Right renal pelvis (tissue), 4 donors: ENCODE data around the gene NTMT1. TPM values are rescaled to one million over a fixed set of nuclear protein-coding genes. Genes with fewer than 3 reads are reported as not detected.

ENCODE experiments used
- DNase-seq, 4 donors: peaks; one replicate each; pipeline ENCODE4 v3.0.0-alpha.2; 2013; ENCODE audit warnings: low read depth in 4 of 4, low spot score in 3 of 4, missing footprints in 1 of 4
- polyA plus RNA-seq, 4 donors: library from polyadenylated mRNA; unstranded; fragments of 120-200 nt; gene quantifications; one replicate each; pipeline ENCODE4 v1.2.1, GENCODE V29; 2013; ENCODE audit not compliant: insufficient read length in 4 of 4

The NTMT1 gene
- polyA plus RNA-seq, 4 donors = 33.1 to 38.4 (median 33.9) TPM

DNA sequence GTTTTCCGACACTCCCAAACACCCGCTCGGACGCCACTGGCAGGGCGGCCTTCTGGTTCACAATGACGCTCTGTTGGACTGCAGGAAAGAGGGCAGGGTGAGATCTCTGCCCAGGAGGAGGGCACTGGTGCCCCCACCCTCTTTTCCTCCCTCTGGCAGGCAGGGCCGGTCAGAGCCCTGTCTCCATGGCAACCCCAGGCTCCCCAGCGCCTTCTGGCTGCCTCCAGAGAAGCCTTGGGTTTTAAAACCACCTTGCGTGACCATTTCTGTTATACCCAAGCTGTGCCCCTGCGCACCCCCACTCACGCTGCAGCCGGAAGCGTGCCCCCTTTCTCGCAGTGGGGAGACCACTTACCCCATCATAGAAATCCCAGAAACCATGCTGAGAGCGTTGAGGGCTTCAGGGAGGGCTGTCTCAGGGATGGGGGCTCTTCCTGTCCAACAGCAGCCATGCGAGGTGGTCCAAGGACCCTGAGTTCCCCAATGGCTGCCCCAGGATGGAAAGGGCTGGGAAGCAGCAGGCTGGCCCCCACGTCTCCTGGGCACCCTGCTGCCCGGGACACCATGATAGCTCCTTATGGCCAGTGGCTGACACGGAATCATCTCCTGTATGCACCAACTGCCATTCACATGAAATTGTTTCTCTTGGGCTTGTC is 12.3 kb upstream of the NTMT1 start:
- no peak for DNase-seq

DNA sequence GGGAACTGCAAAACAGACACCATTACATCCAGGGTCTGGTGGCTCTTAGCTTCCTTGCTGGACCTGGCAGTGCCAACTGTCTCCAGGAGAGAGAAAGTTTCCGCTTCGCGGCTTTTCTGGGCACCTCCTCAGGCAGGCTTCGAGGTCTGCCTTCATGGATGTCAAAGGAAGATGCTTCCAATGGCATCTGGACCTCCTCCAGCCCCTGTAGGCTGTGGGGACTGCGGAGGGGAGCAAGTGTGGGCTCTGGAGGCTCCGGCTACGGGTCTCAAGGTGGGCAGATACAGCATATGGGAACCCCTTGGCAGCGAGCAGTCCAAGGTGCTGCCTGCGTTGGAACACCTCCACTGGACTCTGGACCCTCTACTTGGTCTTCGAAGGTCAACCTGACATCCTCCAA is 11.0 kb upstream of the NTMT1 start:
- no peak for DNase-seq

DNA sequence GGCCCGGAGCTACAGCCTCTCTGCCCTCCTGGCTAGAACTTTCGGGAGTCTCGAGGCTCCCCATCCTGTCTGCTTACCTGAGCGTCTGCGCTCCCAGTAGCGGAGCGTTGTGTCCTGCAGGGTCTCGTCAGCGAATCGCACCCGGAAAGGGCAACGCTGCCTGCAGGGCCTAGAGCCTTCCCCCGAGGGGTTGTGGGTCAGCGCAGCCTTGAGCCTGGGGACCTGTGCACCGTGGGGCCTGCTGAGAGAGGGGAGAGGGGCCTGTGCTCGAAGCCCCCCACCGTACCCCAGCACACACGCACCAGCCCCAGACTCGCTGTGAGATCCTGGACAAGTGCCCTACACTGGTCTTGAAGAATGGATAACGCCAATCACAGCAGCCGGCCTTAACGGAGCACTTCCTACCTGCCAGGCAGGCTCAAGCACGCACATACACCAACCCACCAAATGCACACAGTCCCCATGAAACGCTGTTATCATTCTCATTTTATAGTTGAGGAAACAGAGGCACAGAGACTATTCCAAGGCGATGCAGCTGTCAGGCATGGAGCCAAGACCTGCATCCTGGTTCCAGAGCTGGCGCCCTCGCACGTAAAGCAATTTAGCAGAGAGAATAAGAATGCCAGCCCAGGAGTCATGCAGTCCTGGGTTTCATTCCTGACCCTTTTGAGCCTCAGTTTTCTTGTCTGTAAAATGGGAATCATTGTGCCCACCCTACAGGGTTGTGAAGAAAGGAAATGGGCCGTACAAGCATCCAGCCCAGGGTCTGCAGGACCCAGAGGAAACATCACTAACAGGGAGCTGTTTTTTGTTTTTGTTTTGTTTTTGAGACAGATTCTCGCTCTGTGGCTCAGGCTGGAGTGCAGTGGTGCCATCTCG is 10.3 kb upstream of the NTMT1 start:
- no peak for DNase-seq

DNA sequence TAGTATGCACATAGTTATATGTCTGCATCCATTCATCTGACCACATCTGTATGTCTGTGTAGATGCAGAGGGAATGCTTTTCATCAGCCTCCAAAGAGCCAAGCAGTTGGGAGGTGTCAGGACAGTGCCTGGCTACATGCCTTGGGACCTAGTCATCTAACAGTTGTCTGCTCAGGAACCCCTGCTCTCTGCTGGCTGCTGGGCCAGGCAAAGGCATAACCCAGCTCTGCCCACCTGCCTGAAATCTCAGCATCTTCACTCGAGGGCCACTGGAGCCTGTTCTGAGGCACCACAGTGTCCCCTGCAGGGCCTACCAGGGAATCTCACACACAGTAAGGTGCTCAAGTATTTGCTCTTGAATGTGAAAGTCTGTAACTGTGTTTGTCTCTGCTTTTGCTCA is 8.8 kb upstream of the NTMT1 start:
- DNase-seq = no peak

DNA sequence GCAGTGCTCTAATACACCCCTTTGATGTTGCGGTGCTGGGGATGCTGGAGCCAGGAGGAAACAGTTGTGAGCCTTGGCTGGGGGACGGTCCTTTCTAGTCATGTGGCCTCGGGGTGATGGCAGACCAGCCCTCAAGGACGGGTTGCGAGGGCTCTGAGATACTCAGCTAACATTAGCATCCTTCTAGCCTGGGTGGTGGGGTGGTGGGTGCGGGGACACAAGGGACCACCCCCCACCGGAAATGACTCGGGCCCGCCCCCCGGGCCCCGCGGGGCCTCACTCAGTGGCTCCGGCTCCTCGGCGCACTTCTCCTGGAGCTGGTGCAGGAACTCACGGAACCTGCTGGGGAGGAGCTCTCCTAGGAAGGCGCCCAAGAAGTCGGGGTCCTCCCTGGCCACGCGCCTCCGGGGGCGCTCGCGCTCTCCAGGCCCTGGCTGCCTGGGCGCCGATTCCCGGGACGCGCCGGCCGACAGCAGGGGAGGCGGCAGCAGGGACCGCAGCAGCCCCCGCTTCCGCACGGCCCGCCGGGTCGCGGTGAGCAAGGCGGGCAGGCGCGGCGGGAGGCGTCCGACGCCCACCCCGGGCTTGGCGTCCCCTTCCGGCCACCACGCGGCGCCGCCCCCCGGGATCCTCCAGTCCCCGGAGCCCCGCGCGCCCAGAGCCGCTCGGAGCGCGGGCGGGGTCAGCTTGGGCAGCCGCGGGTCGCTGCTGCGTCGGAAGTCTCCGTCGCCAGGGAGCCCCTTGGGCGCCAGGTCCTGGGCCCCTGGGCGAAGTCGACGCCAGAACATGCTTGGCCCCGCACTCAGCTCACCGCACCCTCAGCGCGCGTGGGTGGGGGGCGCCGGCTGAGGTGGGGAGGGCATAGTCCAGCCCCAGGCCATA is 5.9 kb upstream of the NTMT1 start:
- no peak for DNase-seq

DNA sequence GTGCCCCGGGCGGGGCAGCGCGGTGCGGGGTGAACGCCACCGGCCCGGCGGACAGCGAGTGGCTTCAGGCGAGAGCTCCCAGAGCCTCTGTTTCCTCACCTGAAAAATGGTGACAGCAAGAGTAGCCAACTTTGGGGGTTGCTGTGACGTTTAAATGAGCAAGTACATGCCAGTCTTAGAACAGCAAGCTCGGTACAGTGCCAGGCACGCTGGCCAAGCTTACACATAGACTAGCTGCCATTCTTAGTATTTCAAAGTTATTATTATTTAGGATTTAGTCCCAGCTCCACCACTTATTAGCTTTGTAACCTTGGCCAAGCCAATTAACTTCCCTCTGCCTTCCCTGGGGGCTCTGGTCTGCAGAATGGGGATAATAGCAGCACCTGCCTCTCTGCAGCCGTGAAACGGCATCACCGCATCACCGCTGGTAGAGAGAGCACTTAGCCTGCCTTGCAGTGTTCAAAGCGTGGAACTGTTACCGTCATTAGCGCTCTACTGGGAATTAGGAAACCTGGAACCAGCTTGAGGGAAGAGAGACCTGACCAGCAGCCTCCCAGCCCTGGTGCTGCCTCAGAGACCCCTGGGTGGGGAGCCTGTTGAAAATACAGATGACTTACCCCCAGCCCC is 5.2 kb upstream of the NTMT1 start, which contains the start of gene C9orf50:
Gene C9orf50, minus strand, starts transcription at position 433 of the 627 bp plus-strand sequence. CDS start 527 bp downstream, outside the sequence.
- DNase-seq = no peak

DNA sequence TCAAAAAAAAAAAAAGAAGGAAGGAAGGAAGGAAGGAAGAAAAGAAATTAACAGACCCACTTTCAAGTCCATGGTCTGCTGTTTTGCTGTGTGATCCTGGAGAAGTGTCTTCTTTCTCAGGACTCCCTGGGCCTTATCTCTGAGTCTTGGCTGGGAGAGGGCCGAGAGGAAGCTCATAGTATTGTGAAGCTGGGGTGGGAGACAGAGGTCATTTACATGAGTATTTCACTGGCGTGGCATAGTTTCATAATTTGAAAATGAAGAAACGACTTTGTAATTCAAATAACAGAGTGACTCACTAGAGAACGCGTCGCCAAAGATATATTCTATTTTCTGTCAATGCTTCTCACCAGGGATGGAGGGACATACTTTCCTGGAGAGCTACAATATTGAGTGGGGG is 2.6 kb upstream of the NTMT1 start:
- no peak for DNase-seq

DNA sequence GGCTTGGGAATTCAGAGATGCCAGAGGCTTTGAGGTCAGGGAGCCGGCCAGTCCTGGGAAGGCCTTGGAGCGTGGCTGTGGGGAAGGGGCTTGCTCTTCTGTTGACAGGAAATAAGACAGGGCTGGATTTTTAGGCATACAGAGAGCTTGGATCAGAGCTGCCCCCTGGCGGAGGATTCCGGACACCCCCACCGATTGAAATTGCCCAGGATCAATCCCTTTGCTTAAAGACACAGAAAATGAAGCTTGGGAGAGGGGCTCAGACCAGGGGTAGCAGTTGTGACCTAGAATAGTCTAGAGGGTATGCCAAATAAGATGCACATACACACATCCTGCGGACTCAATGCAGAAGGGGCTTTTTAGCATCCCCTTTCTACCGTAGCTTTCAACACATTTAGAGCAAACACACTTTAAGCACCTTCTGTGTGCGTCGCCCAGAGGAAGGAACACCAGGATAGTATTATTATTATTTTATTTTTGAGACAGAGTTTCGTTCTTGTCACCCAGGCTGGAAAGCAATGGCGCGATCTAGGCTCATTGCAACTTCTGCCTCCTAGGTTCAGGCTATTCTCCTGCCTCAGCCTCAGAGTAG is 1.7 kb upstream of the NTMT1 start:
- DNase-seq = no peak

DNA sequence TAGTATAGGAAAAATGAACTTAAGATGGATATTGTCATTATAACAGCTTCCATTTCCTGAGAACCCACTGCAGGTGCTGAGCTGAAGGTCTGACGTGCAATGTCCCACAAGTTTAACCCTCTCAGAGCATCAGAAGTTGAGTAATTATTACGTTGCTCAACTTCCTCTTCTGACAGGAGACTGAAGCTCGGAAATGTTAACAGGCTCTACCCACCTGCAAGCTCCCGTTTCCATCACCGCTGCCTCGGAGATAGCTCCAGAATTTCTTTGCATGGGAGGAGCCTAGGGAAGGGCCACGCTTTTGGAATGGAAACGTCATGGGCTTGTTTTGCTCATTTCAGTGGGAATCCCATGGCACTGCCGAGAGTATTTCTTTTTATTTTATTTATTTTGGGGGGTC is 1.0 kb upstream of the NTMT1 start:
- DNase-seq = no peak

DNA sequence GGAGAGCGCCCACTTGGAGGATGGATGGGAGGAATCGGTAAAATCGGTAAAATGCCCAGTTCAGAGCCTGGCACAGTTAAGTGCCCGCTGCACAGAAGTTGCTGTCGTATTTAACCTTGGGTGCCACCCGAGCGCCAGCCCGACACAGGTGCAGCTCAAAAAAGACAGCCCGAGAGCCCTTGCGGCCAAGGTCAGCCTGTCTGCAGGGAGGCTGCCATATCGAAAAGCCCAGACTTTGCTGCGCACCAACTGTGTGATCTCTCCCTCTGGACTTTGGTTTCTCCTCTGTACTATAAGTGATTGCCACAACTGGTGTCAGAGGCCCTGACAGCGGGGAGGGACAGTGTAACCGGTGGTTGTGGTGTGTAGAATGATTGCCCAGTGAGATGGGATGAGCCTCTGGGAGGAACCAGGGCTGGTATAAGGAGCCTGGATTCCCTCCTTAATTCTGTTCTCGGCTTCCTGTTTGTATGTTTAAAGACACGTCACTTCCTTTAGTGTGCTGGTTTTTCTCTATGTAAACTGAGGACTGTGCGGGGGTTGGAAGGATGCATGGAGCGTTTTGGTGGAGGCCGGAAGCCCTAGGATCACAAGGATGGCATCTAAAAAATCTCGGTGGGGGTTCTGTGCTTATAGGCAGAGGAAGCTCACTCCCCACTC is 792 bp downstream of the NTMT1 start:
- no peak for DNase-seq

DNA sequence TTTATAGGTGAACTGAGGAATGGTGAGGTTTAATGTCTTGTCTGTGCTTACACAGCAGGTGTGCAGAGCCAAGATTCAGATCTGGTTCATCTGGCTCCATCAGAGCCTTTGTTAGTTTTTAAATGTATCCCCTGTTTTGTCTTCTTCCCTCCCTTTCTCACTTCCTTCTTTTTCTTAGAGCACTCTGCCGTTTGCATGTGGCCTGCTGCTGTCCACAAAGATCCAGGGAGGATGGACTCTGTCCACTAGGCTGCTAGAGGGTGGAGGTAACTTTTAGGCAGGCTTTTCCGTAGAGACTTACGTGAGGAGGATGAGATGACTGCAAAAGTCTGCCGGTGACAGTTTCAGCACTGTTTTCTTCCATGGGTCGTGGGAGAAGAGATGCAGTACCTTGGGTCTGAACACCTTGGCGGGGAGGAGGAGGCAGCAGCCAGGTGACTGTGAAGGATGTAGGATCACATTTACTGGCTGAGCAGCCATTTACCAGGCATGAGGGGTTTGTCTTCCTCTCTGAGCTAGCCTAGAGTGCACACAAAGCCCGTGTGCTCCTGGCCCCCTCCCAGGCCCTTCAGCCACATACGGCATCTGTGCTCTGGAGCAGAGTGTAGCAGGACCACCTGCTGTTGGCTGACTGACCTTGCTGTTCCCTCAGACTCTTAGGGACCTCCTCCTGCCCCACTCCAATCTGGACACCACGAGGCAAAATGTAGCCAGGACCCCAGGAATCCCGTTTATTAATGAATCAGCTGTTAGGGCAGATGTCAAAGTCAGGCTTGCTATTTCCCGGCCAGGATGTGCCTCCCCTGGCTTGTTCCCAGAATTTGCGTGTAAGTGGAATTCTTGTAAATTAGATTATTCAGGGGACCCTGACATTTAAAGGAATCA is 1.8 kb downstream of the NTMT1 start:
- no peak for DNase-seq

DNA sequence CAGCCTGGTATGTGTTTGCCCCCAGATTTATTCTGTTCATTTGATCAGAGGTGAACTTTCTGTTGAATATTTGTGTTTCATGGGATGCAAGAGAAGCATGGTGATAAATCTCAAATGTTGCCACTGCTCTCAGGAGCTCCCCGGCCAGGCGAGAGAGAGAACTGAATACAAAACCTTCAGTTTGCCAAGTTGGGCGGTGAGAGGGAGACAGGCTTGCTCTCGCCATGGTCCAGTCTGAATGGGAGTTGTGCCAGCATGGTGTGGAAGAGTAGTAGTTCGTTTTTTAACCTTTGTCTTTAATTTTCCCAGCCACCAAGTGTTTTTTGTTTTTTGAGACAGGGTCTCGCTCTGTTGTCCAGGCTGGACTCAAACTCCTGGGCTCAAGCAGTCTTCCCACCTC is 2.7 kb downstream of the NTMT1 start:
- DNase-seq = no peak

DNA sequence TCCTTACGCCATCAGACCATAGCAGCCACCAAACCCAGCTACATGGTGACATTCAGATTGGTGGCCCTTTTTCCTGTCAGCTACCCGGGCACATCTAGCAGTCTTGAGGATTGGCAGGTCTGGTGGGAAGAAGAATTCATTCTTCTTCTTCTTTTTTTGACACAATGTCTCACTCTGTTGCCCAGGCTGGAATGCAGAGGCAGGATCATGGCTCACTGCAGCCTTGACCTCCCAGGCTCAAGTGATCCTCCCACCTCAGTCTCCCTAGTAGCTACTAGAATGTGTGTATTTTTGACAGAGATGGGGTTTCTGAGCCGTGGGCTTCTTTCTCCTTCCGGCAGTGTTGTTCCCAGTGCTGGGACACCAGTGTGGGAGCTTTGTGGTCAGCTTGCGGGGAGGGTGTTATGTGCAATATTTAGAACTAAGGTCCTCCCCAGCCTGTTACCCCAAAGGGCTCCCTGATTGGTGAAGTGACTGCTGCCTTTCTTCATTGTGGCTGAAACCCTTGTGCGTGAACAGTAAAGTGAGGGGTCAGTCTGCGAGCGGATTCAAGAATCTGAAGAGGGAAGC is 3.4 kb downstream of the NTMT1 start:
- no peak for DNase-seq

DNA sequence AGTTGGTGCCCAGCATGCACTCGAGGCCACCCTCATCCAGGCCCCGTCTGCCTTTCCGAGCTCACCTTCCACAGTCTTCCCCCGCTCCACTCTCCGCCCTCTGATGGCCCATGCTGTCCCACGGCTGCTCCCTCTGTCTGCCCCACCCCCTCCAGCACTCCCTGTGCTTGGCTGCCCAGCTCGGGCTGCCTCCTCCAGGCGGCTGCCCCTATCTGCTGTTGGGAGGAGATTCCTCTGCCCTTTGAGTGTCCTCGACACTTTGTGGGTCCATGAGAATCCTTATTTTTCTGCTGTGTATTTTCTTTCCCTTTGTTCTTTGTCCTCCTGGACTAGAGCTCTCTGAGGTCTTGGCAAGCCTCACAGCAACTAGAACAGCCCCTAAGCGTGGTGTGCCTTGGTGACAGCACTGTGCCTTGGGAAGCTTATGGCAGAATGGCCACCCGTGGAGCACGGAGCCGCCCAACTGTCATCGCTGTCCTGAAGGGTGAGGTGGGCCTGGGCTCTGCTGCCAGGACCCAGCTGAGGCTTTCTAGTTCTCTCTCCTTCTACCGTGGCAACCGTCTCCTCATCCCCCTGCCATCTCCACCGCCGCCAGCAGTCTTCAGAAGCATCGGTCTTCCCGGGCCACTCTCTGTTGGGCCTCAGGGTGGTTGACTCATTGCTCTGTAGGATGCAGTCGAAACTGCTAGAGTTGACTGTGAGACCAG is 5.2 kb downstream of the NTMT1 start:
- no peak for DNase-seq

DNA sequence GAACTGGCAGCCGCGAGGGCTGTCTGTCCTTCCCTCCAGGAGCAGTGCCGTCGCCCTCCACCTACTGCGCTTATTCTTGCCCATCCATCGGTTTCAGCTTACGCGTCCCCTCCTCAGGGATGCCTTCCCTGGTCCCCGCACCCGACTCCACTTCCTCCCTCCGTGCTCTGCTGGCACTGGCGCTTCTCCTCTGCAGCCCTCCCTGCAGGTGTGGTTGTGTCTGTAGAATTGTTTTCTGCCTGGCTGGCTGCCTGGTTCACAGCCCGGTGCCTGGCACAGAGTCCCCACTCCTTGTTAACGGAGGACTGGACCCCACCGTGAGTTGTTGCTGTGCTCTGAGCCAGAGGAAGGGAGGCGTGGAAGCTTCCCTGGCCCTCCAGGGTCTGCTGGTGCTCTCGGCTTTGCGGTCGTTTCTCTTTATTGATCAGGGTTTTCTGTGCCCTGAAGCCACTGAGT is 5.7 kb downstream of the NTMT1 start:
- no peak for DNase-seq

DNA sequence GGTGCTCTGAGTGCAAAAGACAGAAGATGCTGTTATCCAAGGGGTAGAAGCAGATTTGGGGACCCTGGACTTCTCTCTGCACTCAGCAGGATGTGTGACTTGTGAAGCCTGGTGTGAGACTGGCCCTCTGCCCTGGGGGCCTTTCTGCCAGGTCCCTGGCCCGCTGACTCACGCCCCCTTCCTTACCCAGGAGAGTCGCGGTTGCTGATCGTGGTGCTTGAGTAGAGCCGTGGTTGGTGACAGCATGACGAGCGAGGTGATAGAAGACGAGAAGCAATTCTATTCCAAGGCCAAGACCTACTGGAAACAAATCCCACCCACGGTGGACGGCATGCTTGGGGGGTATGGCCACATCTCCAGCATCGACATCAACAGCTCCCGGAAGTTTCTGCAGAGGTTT is 6.5 kb downstream of the NTMT1 start:
- no peak for DNase-seq

DNA sequence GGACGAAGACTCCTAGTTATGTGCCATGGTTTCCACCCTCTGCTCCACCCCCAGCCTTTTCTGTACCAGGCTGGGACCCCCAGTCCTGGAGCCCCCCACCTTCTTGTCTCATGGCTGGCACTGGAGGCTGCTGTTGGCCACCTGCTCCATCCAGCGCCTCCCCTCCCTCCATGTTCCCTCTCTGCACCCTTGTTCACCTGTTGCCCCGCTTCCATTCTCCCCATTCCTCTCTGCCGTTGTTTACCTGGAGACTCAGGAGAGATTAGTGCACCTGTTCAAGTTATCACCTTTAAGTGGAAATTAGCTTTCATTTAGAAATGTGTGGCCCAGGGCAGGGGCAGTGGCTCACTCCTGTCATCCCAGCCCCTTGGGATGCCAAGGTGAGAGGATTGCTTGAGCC is 7.2 kb downstream of the NTMT1 start:
- DNase-seq = no peak

DNA sequence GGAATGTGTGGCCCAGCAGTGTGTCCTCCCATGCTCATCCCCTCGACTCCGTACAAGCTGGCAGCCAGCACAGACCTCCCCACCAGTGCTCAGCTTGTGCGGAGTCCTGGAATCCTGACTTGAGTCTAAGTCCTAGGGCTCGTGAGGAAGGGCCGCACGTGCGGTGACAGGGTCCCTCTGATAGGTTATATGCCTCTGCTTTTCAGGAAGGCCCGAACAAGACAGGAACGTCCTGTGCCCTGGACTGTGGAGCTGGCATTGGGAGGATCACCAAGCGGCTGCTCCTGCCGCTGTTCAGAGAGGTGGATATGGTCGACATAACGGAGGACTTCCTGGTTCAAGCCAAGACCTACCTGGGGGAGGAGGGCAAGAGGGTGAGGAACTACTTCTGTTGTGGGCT is 7.9 kb downstream of the NTMT1 start:
- no peak for DNase-seq
